Dedifferentiated amniotic fluid mesenchymal stem cell (primary cell): ENCODE results near the gene RCE1.

ENCODE experiments used
- DNase-seq: peaks from one replicate; pipeline ENCODE4 v3.0.0-alpha.2; 2016; ENCODE audit errors: extremely low spot score

RCE1 gene

GRCh38 chr11:66868726-66869566, 25.7 kb downstream of the RCE1 start:
- DNase-seq: no peak

DNA sequence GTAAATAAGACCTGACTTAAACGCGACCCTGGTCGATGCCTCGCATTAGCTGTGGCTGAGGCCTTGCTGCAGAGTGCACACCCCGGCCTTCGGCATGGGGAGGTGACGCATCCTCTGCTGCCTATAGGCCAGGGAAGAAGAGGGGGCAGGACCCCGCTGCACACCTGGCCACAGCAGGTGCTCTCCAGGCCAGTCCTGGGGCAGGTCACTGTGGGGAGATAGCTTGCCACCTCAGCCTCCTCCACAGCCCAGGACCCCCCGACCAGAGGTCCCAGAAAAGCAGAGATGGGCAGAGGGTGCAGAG, 26.3 kb downstream of the RCE1 start:
- no peak for DNase-seq

GRCh38 chr11:66870131-66870530, 26.9 kb downstream of the RCE1 start:
- no peak for DNase-seq

DNA sequence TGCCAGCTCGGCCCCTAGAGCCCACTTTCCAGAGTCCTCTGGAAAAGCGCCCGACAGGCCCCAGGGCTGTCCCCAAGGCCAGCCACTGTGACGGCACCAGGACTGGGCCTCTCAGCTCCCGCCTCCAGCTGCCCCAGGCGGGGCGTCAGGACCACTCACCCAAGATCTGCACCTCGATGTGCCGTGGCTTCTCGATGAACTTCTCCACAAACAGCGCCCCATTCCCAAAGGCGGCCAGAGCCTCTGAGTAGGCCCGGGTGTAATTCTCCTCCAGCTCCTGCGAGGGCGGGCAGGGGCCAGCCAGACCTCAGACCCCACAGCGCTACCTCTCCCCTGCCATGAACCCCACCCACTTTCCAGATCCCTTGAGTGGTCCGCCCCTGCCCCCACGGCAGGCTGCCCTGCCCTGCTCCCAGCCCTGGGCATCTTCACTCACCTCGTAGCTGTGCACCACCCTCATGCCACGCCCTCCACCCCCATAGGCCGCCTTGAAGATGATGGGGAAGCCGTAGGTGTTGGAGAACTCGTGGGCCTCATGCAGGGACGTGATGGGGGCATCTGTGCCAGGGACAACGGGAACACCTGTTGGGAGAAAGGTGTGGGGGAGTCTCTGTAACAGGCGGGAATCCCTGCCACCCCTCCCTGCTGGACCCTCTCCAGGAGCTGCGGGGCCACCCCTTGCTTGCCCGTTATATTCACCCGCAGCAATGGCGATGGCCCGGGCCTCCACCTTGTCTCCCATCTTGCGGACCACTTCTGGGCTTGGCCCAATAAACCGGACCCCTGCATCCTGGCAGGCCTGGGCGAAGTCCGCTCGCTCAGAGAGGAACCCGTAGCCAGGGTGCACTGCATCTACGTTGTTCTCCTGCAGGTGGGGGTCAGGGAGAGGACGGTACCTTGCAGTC, 27.6 kb downstream of the RCE1 start:
- no peak for DNase-seq

GRCh38 chr11:66871521-66871901, 28.3 kb downstream of the RCE1 start:
- no peak for DNase-seq

GRCh38 chr11:66874232-66874631, 31.0 kb downstream of the RCE1 start:
- DNase-seq: no peak

- DNase-seq: no peak
Observed at GRCh38 chr11:66875378-66875777, 32.1 kb downstream of the RCE1 start.

GRCh38 chr11:66877588-66878385, 34.5 kb downstream of the RCE1 start:
- DNase-seq: no peak

DNA sequence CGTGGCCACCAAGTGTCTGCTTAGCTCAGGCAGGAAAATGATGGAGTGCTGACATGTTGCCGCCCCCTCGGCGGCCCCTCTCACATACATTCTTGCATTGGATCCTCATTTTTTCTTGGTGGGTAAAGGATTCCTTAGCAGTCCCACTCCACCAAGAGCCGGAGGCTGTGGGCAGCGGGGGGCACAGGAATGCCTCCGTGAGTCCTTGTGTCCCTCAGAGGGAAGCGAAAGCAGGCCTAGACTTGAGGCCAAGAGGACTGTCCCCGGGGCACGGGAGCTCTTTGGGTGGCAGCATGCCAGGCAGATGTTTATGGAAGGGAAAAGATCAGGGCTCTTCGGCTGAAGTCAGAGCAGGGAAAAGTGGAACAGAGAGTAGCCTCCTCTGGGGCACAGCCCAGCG, 35.2 kb downstream of the RCE1 start:
- no peak for DNase-seq

GRCh38 chr11:66879000-66879399, 35.8 kb downstream of the RCE1 start:
- DNase-seq: no peak

DNA sequence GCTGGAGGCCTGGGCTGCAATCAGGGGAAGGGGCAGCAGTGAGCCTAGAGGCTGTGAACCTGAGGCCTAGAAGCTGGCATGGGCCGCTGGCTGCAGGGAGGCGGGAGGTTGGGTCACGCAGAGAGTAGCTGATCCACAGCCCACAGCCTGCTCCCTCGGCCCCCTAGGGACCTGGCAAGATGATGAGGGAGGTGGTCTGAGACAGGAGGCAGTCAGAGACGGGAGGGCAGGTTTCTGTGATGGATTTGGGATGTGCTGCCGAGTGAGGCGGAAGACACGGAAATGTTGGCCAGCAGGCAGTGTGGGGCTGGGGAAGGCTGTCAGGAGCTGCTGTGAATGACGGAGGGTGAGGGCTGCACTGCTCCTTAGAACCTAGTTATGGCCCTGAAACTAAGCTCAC, 36.3 kb downstream of the RCE1 start:
- no peak for DNase-seq

DNA sequence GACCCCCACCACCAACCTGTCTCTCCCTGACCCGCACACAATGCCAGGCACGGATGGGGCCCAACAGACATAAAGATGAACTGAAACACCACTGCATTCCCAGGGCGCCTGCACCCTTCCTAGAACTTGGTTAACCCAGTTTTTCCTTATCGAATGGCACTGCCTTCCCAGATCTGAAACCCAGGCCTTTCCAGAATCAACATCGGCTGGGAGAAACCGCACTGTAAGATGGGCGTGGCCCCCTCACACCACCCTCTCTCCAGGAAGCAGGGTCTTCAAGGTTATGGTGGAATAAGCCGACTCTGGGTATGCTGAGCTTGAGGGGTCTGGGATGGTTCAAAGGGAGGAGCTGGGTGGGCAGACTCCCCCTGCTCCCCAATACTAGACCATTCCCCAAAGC, 36.8 kb downstream of the RCE1 start:
- no peak for DNase-seq

DNA sequence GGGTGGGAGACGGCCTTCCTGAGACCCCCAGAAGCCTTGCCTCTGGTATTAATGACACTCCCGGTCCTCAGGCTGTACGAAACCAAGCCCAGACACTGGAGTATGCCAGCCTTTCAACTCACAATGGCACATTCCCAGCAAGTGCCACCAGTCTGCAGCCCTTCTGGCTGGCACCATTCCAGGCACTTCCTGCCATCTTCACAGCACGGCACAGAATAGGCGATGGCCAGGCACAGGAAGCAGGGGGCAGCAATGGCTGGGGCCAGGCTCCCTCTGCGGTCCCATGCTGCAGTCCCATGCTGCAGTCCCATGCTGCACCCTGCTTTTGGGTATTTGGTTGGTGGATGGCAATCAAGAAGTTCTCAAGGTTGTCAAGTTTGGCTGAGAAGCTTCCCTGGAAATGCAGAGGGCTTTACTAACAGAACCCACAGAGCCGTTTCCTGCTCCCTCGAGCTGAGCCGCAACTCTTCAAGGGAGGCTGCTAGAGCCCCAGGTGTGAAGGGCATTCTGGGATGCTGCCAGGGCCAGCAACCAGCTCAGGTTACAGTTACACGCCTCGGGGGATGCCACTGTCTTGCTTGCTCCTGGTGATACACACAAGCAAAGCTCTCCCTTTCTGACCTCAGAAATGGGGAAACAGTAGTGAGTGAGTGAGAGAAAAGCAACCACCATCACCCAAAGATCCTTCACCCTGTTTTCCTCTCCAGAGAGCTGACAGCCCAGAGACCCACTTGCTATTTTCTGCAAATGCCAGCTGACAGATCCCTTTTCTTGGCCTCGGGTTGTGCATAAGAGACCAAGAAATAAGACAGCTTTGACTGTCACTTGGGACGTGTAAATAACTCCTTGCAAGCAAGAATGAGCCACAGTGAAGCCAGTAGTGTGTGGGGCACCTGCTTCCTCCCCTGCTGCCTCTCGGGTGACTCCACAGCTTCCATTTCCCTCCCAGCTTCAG, 37.5 kb downstream of the RCE1 start:
- no peak for DNase-seq

DNA sequence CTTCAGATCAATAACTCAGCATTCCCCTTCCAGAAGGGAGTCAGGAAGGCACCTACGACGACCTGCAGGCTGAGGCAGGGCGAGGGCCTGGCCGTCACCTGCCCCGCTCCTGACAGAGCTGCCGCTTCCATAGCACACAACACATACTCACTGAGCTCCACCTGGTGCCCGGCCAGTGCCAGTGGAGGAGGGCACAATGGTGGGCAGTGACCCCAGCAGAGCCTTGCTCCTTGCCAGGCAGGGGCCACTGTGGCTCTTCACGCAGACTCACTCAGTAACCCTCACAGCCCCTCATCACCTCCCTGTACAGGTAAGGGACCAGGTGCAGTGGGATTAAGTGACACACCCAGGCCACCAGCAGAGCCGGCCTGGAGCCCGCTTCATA, 38.2 kb downstream of the RCE1 start:
- DNase-seq: no peak

GRCh38 chr11:66881927-66882452, 38.7 kb downstream of the RCE1 start:
- no peak for DNase-seq

DNA sequence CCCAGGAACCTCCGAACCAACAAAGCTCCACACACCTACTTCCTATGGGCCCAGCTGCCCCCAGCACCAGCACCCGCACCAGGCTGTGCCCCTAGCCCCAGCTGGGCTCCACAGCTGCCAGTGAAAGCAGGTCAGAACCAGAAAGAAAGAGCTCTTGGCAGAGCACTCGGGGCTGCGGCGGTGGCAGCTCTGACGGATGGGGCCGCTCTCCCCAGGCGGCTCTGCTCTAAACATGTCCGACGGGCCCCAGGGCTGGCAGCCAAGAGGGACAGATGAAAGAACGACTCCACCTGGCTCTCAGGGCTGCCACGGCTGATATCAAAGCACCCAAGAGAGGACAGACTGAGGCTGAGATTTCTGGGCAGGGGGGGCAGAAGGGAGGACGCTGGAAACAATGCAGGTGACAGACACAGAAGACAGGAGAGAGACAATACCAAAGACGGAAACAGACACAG, 39.3 kb downstream of the RCE1 start:
- DNase-seq: no peak

GRCh38 chr11:66883016-66883965, 40.0 kb downstream of the RCE1 start:
- DNase-seq: peak; percentile 67

DNA sequence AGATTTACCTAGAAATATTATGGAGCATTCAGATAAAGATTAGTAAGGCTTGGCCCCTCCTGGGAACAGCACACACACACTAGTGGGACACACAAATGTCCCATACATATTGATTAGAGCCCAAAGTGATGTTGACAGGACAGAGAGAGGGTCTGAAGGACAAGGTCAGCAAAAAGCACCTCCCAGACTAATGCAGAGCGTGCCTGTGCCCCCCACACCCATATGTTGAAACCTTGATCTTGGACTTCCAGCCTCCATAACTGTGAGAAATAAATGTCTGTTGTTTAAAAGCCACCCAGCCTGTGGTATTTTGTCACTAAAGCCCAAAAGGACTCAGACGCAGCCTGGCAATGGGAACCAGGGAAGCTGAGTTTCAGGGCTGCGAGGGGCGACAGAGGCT, 41.2 kb downstream of the RCE1 start:
- DNase-seq: no peak

DNA sequence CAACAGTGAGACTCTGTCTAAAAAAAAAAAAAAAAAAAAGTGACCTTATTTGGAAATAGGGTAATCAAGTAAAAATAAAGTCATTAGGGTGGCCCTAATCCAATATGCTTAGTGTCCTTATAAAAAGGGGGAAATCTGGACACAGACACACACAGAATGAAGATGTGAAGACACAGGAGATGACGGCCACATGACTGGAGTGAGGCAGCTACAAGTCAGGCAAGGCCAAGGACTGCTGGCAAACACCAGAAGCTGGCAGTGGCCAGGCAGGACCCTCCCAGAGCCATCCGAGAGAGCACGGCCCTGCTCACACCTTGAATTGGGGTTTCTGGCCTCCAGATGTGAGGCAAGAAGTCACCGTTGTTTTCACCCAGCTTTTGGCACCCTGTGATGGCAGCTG, 42.2 kb downstream of the RCE1 start:
- DNase-seq: no peak

GRCh38 chr11:66885950-66886440, 42.8 kb downstream of the RCE1 start:
- no peak for DNase-seq
